GM18517 (cell line): ENCODE data around the gene GARIN5A.

Source experiments
- ATAC-seq: cut with Tn5 transposase; IDR thresholded peaks from one replicate; pipeline ENCODE4 v1.9.1; 2021; ENCODE audit warnings: mild to moderate bottlenecking, moderate library complexity; ENCODE audit not compliant: unreplicated experiment

The GARIN5A gene

DNA sequence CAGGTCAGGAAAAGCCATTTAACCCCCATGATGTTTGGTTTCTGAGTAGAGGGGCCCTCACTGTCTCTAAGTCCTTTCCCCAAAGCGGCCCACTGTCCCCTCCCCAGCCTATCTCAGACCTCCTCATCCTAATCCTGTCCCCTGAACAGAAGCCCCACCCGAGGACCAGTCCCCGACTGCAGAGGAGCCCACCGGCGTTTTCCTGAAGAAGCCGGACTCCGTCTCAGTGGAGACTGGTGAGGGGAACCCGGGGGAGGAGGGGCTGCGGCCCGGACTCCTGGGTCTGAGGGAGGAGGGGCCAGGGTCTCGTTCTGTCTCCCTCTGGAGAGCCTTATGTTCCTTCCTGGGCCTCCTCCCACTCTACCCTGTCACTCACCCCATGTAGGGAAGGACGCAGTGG is 41.0 kb downstream of the GARIN5A start:
- ATAC-seq = no peak

GRCh38 chr19:50435221-50435620 is 41.4 kb downstream of the GARIN5A start:
- no peak for ATAC-seq

GRCh38 chr19:50434525-50434924 is 42.1 kb downstream of the GARIN5A start:
- no peak for ATAC-seq

DNA sequence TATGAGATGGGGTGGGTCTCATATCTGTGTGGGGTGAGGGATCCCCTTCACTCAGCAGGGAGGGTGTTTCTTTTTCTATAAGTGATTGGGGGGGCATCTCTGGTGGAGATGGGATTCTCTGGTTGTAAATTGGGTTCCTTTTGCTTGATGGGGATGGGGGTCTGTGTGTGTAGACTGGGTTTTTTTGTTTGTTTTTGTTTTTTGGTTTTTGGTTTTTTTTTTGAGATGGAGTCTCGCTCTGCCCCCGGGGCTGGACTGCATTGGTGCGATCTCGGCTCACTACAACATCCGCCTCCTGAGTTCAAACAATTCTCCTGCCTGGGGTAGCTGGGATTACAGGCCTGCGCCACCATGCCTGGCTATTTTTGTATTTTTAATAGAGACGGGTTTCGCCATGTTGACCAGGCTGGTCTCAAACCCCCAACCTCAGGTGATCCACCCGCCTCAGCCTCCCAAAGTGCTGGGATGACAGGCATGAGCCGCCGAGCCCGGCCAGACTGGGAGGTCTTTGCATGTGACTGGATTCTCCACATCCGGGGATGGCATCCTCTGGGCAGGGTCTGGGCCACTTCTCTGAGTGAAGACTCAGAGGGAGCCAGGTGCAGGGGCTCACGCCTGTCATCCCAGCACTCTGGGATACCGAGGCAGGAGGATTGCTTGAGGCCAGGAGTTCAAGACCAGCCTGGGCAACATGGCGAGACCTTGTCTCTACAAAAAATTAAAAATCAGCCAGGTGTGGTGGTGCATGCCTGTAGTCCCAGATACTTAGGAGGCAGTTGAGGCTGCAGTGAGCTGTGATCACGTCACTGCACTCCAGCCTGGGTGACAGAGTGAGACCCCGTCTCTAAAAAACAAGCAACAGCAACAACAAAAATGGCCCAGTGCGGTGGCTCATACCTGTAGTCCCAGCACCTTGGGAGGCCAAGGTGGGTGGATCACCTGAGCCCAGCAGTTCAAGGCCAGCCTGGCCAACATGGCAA is 43.2 kb downstream of the GARIN5A start:
- no peak for ATAC-seq

- ATAC-seq = no peak
Observed at GRCh38 chr19:50432221-50433028, 44.2 kb downstream of the GARIN5A start, which contains the start of gene MYBPC2. MYBPC2 (plus strand) TSS chr19:50432892; CDS start chr19:50432954, 62 bp downstream.

DNA sequence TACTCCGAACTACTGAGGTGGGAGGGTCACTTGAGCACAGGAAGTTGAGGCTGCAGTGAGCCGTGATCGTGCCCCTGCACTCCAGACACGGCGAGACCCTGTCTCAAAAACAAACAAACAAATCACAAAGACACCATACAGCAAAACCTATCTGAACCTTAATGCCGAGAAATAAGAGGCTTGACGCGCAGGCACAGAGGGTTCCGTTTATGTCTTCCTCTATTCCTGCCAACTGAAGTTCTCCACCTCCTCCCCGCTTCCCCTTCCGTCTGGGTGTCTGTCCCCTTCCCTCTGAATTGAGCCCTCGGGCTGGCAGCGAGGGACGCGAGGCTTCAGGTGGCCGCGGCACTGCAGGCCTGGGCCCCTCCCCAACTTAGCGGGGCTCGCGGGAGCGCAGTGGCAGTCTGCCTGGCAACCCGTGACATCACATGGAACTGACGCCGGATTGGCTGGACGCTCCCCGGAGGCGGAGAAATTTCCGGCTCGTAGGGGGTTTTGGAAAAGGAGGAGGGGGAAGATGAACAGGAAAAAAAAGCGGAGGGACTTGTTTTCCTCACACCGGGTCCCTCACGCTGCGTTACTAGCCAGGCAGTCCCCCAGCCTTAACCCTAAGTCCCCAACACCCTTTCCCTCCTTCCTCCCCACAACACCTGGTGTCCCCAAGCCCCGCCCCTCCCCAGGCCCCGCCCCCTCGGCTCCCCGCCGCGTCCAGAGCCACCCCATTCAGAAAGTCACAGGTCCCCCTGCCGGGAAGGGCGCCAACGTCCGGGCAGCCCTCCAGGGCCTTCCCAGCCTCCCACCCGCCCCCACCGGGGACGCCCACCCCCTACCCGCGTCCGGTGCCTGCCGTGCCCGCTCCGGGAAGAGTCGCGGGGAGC is 45.1 kb downstream of the GARIN5A start:
- no peak for ATAC-seq

- ATAC-seq = no peak
Observed at GRCh38 chr19:50430888-50431342, 45.7 kb downstream of the GARIN5A start.

GRCh38 chr19:50428772-50429463 is 47.7 kb downstream of the GARIN5A start:
- no peak for ATAC-seq

DNA sequence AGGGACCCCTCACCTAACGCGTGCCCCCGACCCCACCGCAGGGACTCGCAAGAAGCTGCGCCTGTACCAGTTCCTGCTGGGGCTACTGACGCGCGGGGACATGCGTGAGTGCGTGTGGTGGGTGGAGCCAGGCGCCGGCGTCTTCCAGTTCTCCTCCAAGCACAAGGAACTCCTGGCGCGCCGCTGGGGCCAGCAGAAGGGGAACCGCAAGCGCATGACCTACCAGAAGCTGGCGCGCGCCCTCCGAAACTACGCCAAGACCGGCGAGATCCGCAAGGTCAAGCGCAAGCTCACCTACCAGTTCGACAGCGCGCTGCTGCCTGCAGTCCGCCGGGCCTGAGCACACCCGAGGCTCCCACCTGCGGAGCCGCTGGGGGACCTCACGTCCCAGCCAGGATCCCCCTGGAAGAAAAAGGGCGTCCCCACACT is 48.6 kb downstream of the GARIN5A start:
- no peak for ATAC-seq

DNA sequence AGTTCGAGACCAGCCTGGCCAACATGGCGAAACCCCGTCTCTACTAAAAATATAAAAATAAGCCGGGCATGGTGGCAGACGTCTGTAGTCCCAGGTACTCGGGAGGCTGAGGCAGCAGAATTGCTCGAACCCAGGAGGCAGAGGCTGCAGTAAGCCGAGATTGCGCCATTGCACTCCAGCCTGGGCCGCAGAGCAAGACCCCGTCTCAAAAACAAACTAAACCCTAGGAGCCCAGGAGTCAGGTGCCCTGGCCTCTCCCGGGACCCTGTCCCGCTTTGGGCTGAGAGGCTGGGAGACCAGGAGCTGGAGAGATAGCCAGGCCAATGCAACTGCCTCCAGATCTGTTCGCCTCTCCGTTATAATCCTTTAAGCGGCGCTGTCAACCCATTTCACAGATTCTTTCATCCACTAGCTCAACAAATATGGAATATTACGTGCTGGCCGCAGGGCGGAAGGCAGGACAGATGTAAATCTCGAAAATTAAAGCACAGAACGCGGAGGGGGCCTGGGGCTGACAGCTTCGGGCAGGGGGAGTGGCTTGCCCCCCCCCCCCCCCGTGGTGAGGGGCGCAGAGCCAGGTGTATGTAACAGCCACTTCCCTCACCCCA is 49.2 kb downstream of the GARIN5A start:
- ATAC-seq = no peak

DNA sequence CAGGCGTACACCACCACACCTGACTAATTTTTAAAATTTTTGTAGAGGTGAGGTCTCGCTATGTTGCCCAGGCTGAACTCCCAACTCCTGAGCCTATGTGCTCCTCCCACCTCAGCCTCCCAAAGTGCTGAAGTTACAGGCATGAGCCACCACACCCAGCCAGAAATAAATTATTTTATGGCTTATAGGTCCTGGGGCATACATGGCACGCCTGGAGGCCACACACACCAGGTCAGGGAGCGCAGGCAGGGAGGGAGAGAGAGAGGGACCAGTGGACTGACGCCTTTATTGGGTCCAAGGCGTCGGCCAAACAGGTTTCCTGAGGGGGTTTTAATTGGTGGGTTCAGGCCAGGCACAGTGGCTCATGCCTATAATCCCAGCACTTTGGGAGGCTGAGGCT is 51.1 kb downstream of the GARIN5A start:
- no peak for ATAC-seq

DNA sequence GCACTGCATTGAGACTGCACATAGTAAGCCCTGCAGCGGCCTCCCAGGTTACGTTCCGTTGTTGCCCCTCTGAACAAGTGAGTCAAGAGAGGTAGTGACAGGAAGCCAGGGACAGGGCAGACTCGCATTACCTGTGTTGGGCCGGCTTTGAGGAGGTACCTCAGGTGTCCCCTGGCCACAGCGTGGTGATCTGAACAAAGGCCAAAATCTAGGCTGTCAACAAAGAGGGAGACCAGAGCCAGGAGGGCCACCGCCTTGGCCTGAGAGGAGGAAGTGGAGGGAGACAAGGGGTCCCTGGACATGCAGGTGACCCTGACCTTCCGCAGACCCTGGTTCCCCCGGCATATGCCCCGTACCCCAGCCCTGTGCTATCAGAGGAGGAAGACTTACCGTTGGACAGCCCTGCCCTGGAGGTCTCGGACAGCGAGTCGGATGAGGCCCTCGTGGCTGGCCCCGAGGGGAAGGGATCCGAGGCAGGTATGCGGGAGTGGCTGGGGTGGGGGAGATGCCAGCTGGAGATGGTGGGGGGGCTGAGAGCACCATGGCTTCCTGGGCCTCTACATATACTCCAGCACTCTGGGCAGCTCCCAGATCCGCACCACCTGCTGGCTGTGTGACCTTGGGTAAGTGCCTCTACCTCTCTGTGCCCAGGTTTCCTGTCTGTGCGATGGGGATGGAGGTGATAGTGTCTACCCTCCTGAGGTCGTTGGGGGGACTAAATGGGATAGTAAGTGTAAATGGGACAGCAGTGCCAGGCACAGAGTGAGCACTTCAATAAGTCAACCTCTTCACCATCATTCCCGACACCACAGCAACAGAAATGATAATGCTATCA is 53.2 kb downstream of the GARIN5A start:
- no peak for ATAC-seq

DNA sequence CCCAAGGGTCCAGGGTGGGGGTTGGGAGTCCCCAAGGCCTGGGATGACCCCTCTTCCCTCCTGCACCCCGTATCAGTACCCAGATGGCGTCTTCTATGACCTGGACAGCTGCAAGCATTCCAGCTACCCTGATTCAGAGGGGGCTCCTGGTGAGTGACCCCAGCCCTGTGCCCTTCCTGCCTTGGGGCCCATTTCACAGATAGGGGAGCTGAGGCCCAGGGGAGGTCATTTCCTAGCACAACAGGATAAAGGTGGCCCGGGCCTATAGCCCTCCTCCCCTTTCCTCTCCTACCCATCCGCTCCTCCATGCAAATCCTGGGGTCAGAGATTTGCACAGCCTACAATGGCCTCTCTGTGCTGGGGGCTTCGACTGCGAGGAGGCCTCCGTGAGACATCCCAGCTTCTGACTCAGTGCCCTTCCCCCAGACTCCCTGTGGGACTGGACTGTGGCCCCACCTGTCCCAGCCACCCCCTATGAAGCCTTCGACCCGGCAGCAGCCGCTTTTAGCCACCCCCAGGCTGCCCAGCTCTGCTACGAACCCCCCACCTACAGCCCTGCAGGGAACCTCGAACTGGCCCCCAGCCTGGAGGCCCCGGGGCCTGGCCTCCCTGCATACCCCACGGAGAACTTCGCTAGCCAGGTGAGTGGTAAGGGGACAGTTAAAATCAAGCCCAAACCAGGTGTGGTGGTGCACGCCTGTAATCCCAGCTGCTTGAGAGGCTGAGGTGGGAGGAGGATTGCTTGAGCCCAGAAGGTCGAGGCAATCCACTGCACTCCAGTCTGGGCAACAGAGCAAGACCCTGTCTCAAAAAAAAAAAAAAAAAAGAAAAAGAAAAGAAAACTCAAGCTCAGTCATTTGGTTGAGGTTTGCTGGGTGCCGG is 54.0 kb downstream of the GARIN5A start:
- no peak for ATAC-seq

DNA sequence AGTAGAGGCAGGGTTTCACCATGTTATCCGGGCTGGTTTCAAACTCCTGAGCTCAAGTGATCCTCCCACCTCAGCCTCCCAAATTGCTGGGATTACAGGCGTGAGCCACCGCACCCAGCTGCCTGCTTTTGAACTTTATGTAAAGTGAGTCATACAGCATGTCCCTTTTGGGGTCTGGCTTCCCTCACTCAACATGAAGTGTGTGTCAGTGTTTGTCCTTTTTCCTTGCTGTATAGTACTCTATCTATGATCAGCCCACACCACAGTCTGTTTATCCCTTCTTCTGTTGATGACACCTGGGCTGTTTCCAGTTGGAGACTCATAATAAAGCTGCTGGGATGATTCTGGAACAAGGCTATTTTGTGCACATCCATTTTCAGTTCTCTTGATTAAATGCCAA is 55.8 kb downstream of the GARIN5A start:
- ATAC-seq = no peak

- no peak for ATAC-seq
Observed at GRCh38 chr19:50420127-50420526, 56.5 kb downstream of the GARIN5A start.

GRCh38 chr19:50419580-50420035 is 57.0 kb downstream of the GARIN5A start:
- no peak for ATAC-seq

DNA sequence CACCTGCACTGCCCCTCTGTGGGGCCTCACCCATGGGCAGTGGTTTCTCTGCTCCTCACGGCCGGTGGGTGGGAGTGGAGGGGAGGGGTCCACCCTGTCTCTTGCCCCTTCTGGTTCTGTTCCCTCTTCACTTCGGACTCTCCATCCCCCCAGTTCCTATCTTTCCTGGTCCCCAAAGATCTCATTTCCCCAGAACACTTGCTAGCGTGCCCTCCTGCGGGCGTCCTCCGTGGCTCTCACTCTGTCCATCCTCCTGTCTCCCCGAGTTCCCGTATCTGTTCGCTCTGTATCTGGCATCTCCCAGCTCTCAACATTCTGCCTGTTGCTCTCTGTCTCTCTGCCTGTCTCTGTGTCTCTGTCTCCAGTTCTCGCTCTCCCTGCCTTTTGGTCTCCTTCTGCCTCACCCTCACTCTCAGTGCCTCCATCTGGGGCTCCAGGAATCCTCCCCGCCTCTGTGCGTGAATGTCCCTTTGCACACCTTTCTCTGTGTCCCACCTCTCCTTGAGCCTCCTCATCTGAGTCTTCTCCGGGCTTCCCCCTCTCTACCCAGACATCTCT is 57.5 kb downstream of the GARIN5A start:
- ATAC-seq = no peak
